Endothelial cell (in vitro differentiated cells): ENCODE data around the gene SOBP. TPM values are rescaled to one million over a fixed set of nuclear protein-coding genes. Genes with fewer than 3 reads are reported as not detected.

Source experiments
- DNase-seq: peaks from one replicate; pipeline ENCODE4 v3.0.0; 2021; ENCODE audit warnings: low spot score
- H3K27ac Mint-ChIP-seq: one replicate; pipeline ENCODE4 v1.8.0; 2021; ENCODE audit warnings: mixed read lengths, inconsistent platforms; ENCODE audit not compliant: unreplicated experiment
- H3K27me3 Mint-ChIP-seq: one replicate; pipeline ENCODE4 v1.8.0; 2021; ENCODE audit warnings: mild to moderate bottlenecking, moderate library complexity, mixed read lengths, inconsistent platforms; ENCODE audit not compliant: unreplicated experiment
- H3K36me3 Mint-ChIP-seq: one replicate; pipeline ENCODE4 v1.8.0; 2021; ENCODE audit warnings: mild to moderate bottlenecking, low read depth, mixed read lengths, inconsistent platforms; ENCODE audit not compliant: unreplicated experiment
- H3K4me1 Mint-ChIP-seq: one replicate; pipeline ENCODE4 v1.8.0; 2021; ENCODE audit warnings: mild to moderate bottlenecking, mixed read lengths, inconsistent platforms; ENCODE audit not compliant: unreplicated experiment
- H3K4me3 Mint-ChIP-seq: one replicate; pipeline ENCODE4 v1.8.0; 2021; ENCODE audit warnings: mild to moderate bottlenecking, mixed read lengths, inconsistent platforms; ENCODE audit not compliant: unreplicated experiment
- H3K9me3 Mint-ChIP-seq: one replicate; pipeline ENCODE4 v1.8.0; 2021; ENCODE audit warnings: mixed read lengths, inconsistent platforms; ENCODE audit not compliant: unreplicated experiment
- total RNA-seq: library from RNA; stranded (reverse); fragmentation: NEBNext Ultra II Directional; extraction: Animal tissue kit (Norgen Biotek cat#: 25700); gene quantifications from one replicate; pipeline ENCODE4 v1.2.1, GENCODE V29; 2021; ENCODE audit not compliant: unreplicated experiment
- TF ChIP-seq, protein P1 (sequence below): fragments of 200-600 bp; sonication (generic); IDR thresholded peaks from one replicate; pipeline ENCODE4 v1.5.0; 2021; ENCODE audit warnings: antibody characterized with exemption; ENCODE audit not compliant: unreplicated experiment

Gene SOBP
- total RNA-seq, 1 donor from 2014 or later: 1.5 TPM

DNA sequence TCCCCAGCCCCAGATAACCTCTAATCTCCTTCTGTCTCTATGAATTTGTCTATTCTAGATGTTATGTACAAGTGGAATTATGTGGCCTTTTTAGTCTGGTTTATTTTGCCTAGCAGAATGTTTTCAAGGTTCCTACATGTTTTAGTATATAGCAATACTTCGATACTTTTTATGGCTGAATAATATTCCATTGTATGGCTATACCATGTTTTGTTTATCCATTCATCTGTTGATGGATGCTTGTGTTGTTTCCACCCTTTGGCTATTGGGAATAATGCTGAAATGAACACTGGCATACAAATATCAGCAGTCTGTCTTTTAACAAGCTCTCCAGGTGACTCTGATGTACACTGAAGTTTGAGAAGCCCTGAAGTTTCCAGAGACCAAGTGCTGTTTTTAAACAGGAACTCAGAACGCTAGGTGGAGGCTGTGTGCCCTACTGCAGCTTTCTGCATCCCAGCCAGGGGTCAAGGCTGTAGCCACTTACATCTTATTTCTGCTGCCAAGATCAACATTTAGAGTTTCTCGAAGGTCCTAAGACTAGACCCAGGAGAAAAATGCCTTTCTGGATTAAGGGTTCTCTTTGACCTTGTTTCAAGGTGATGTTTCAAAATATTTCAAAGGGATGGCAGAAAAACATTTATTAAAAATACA lies 123.0 kb downstream of the SOBP start:
- DNase-seq: no peak
- Mint-ChIP-seq H3K4me1 (peaks cover 21% of the 10 kb centered on the region), H3K9me3 (no peaks in the 10 kb centered on the region), H3K36me3 (no peaks in the 10 kb centered on the region), H3K4me3 (no peak overlapping the region), H3K27ac (no peak overlapping the region), H3K27me3 (peaks cover 3% of the 10 kb centered on the region)
- TF ChIP-seq, protein P1, sequence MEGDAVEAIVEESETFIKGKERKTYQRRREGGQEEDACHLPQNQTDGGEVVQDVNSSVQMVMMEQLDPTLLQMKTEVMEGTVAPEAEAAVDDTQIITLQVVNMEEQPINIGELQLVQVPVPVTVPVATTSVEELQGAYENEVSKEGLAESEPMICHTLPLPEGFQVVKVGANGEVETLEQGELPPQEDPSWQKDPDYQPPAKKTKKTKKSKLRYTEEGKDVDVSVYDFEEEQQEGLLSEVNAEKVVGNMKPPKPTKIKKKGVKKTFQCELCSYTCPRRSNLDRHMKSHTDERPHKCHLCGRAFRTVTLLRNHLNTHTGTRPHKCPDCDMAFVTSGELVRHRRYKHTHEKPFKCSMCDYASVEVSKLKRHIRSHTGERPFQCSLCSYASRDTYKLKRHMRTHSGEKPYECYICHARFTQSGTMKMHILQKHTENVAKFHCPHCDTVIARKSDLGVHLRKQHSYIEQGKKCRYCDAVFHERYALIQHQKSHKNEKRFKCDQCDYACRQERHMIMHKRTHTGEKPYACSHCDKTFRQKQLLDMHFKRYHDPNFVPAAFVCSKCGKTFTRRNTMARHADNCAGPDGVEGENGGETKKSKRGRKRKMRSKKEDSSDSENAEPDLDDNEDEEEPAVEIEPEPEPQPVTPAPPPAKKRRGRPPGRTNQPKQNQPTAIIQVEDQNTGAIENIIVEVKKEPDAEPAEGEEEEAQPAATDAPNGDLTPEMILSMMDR: no peak

DNA sequence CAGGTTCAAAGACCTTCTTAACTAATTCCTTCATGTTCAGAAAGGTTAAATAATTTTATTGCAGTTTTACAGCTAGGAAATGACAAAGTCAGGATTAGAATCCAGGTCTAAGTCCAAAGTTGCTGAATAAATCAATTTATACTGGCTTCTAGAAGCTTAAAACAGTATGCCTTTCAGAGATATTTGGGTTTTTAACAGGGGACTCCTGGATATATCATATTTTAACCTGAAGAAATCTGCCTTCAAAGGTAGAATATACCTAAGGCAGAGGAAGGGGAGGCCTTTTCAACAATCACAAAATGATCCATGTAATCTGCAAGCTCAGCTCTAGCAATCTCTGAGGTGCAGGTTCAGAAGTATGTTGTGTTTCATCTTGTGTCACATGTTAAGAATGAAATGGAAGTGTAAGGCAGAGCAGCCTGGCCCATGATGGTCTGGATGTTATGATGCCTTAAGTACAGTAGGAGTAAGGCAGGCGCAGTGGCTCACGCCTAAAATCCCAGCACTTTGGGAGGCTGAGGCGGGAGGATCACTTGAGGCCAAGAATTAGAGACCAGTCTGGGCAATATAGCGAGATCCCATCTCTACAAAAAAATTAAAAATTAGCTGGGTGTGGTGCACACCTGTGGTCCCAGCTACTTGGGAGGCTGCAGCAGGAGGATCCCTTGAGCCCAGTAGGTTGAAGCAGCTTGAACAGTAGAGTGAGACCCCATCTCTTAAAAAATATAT lies 123.9 kb downstream of the SOBP start:
- no peaks in the 10 kb centered on the region for H3K9me3 Mint-ChIP-seq

DNA sequence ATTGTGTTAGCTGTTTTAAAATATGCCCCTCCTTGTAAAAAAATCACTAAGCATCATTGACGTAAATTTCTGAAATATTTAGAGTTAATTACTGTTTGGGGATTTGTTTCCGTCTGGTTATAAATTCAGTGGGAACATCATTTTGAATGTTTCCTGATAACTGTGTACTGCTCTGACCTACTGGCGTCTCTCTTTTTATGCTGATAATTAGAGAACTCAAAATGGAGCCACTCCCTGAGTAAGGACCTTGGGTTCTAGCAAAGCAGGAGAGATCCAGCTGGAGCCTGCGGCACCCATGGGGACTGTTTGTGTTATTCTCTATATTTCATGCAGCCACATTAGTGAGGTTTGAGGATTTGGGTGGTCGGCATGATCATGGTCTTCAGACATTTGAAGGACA lies 124.9 kb downstream of the SOBP start:
- H3K27ac Mint-ChIP-seq: no peak overlapping the region
- H3K9me3 Mint-ChIP-seq: no peaks in the 10 kb centered on the region
- no peak for DNase-seq
- no peaks in the 10 kb centered on the region for H3K36me3 Mint-ChIP-seq
- H3K4me3 Mint-ChIP-seq: no peak overlapping the region
- H3K4me1 Mint-ChIP-seq: peaks cover 20% of the 10 kb centered on the region
- peaks cover 3% of the 10 kb centered on the region for H3K27me3 Mint-ChIP-seq
- TF ChIP-seq, protein P1: no peak

More for the DNA sequence above, 123.9 kb downstream of the SOBP start:
- H3K4me3 Mint-ChIP-seq: no peak overlapping the region
- H3K36me3 Mint-ChIP-seq: no peaks in the 10 kb centered on the region
- peaks cover 3% of the 10 kb centered on the region for H3K27me3 Mint-ChIP-seq
- no peak for DNase-seq
- H3K27ac Mint-ChIP-seq: no peak overlapping the region
- TF ChIP-seq, protein P1: no peak
- H3K4me1 Mint-ChIP-seq: peaks cover 21% of the 10 kb centered on the region

DNA sequence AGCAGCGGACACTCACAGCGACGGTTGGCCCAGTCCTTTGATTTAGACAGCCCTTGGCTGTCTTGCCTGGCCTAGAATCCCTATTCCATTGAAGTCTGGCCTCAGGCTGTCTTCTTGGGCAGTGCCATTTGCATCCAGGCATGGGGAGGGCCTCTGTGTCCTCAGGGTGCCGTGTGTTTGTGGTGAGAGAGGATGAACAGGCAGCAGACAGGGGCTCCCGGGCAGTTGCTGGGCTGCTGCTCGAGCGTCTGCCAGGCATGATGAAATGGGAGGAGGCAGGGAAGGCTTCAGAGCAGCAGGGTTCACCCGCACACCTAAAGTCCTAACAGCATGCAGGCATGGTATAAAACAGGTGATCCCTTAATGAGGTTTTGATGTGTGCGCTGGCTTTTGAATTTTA lies 126.9 kb downstream of the SOBP start:
- no peak overlapping the region for H3K4me3 Mint-ChIP-seq

More for the DNA sequence above, 126.9 kb downstream of the SOBP start:
- Mint-ChIP-seq H3K4me1 (peaks cover 18% of the 10 kb centered on the region), H3K36me3 (no peaks in the 10 kb centered on the region), H3K27me3 (peaks cover 2% of the 10 kb centered on the region), H3K27ac (no peak overlapping the region), H3K9me3 (no peaks in the 10 kb centered on the region)
- DNase-seq: no peak
- TF ChIP-seq, protein P1: no peak
